WTC11 (cell line): ENCODE data around the gene ERC2.

Source experiments
- JAZF1 ChIP-seq: fragments of 250-450 bp; sonication (Bioruptor Pico); IDR thresholded peaks from 2 replicates; pipeline ENCODE4 v1.9.0; 2021; ENCODE audit warnings: moderate library complexity, mild to moderate bottlenecking, inconsistent platforms
- MXD4 ChIP-seq: fragments of 250-450 bp; sonication (Bioruptor Pico); IDR thresholded peaks from 2 replicates; pipeline ENCODE4 v1.8.0; 2021; ENCODE audit warnings: mild to moderate bottlenecking, moderate library complexity, borderline replicate concordance
- NR2C2 ChIP-seq: sonication (generic); formaldehyde crosslinking; IDR thresholded peaks from 2 replicates; pipeline ENCODE4 v1.8.0; 2022; ENCODE audit warnings: mild to moderate bottlenecking, missing genetic modification reagents
- SP1 ChIP-seq: sonication (generic); formaldehyde crosslinking; conservative IDR thresholded peaks from 2 replicates; pipeline ENCODE4 v1.8.1; 2022; ENCODE audit warnings: missing genetic modification reagents
- TEAD4 ChIP-seq: sonication (generic); formaldehyde crosslinking; IDR thresholded peaks from 2 replicates; pipeline ENCODE4 v1.8.0; 2022; ENCODE audit warnings: mild to moderate bottlenecking, missing genetic modification reagents
- TF ChIP-seq, protein P1 (sequence below): sonication (generic); formaldehyde crosslinking; IDR thresholded peaks from 2 replicates; pipeline ENCODE4 v1.8.0; 2022; ENCODE audit warnings: mild to moderate bottlenecking, missing genetic modification reagents
- TF ChIP-seq, protein P2 (sequence below): sonication (generic); formaldehyde crosslinking; IDR thresholded peaks from 2 replicates; pipeline ENCODE4 v1.8.0; 2022; ENCODE audit warnings: missing genetic modification reagents
- TF ChIP-seq, protein P3 (sequence below): sonication (generic); formaldehyde crosslinking; IDR thresholded peaks from 2 replicates; pipeline ENCODE4 v1.8.1; 2023; ENCODE audit warnings: mild to moderate bottlenecking, moderate library complexity, missing genetic modification reagents
- TF ChIP-seq, protein P4 (sequence below): fragments of 200-600 bp; IDR thresholded peaks from 2 replicates; pipeline ENCODE4 v1.8.0; 2022; ENCODE audit warnings: antibody characterized with exemption

DNA sequence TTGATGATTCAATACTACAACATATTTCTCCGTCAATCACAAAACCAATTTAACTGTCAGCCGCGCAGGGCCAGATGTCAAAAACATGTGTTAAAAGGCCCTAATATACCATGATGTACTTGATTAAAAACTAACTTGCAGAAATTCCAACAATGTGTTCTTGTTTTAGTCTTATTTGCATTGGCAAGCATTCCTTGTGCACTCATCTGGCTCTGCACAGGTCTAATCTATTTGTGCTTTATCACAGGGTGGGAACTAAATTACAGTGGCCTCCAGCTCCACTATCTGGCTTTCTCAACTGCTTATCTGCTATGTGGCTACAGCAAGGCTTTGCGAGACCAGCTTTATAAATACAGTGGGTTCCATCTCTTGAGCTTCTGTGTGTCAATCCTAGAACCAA, 455.5 kb downstream of the ERC2 start:
- TF ChIP-seq SP1 (CRISPR knock-in tag) = no peak
- TF ChIP-seq, protein P1, sequence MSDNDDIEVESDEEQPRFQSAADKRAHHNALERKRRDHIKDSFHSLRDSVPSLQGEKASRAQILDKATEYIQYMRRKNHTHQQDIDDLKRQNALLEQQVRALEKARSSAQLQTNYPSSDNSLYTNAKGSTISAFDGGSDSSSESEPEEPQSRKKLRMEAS (CRISPR knock-in tag) = no peak
- TF ChIP-seq, protein P2, sequence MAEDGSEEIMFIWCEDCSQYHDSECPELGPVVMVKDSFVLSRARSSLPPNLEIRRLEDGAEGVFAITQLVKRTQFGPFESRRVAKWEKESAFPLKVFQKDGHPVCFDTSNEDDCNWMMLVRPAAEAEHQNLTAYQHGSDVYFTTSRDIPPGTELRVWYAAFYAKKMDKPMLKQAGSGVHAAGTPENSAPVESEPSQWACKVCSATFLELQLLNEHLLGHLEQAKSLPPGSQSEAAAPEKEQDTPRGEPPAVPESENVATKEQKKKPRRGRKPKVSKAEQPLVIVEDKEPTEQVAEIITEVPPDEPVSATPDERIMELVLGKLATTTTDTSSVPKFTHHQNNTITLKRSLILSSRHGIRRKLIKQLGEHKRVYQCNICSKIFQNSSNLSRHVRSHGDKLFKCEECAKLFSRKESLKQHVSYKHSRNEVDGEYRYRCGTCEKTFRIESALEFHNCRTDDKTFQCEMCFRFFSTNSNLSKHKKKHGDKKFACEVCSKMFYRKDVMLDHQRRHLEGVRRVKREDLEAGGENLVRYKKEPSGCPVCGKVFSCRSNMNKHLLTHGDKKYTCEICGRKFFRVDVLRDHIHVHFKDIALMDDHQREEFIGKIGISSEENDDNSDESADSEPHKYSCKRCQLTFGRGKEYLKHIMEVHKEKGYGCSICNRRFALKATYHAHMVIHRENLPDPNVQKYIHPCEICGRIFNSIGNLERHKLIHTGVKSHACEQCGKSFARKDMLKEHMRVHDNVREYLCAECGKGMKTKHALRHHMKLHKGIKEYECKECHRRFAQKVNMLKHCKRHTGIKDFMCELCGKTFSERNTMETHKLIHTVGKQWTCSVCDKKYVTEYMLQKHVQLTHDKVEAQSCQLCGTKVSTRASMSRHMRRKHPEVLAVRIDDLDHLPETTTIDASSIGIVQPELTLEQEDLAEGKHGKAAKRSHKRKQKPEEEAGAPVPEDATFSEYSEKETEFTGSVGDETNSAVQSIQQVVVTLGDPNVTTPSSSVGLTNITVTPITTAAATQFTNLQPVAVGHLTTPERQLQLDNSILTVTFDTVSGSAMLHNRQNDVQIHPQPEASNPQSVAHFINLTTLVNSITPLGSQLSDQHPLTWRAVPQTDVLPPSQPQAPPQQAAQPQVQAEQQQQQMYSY (CRISPR knock-in tag) = no peak
- TF ChIP-seq JAZF1 = no peak
- TF ChIP-seq, protein P3, sequence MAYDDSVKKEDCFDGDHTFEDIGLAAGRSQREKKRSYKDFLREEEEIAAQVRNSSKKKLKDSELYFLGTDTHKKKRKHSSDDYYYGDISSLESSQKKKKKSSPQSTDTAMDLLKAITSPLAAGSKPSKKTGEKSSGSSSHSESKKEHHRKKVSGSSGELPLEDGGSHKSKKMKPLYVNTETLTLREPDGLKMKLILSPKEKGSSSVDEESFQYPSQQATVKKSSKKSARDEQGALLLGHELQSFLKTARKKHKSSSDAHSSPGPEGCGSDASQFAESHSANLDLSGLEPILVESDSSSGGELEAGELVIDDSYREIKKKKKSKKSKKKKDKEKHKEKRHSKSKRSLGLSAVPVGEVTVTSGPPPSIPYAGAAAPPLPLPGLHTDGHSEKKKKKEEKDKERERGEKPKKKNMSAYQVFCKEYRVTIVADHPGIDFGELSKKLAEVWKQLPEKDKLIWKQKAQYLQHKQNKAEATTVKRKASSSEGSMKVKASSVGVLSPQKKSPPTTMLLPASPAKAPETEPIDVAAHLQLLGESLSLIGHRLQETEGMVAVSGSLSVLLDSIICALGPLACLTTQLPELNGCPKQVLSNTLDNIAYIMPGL = no peak
- TF ChIP-seq, protein P4, sequence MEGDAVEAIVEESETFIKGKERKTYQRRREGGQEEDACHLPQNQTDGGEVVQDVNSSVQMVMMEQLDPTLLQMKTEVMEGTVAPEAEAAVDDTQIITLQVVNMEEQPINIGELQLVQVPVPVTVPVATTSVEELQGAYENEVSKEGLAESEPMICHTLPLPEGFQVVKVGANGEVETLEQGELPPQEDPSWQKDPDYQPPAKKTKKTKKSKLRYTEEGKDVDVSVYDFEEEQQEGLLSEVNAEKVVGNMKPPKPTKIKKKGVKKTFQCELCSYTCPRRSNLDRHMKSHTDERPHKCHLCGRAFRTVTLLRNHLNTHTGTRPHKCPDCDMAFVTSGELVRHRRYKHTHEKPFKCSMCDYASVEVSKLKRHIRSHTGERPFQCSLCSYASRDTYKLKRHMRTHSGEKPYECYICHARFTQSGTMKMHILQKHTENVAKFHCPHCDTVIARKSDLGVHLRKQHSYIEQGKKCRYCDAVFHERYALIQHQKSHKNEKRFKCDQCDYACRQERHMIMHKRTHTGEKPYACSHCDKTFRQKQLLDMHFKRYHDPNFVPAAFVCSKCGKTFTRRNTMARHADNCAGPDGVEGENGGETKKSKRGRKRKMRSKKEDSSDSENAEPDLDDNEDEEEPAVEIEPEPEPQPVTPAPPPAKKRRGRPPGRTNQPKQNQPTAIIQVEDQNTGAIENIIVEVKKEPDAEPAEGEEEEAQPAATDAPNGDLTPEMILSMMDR = no peak
- TF ChIP-seq NR2C2 = no peak
- TF ChIP-seq TEAD4 (CRISPR knock-in tag) = no peak
- no peak for TF ChIP-seq MXD4 (CRISPR knock-in tag)
